Measurements from ENCODE around the gene CLSTN3. TPM values are rescaled to one million over a fixed set of nuclear protein-coding genes. Genes with fewer than 3 reads are reported as not detected.
"Not testable (repeated sequence)": the region's sequence is repeated elsewhere in the genome, so short reads cannot be mapped to it uniquely, and the experiment has no call there.

Gene CLSTN3
- total RNA-seq, 1 donor from 2014 or later: 57.5 TPM

DNA sequence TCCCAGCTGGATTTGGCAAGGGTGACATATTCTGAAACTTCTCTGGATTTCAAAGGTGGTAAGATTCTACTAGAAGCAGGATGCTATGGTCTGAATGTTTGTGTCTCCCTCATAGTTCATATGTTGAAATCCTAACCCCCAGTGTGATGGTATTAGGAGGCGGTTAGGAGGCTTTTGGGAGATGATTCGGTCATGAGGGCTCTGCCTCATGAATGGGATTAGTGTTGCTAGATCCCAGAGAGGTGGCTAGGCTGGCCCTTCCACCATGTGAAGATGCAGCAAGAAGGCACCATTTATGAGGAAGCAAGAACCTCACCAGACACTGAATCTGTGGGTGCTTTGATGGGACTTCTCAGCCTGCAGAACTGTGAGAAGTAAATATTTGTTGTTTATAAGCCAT is 48.3 kb downstream of the CLSTN3 start:
- no peak for DNase-seq (ENCODE audit: low read depth)

GRCh38 chr12:7180685-7181084 is 50.5 kb downstream of the CLSTN3 start:
- TF ChIP-seq, protein P1, sequence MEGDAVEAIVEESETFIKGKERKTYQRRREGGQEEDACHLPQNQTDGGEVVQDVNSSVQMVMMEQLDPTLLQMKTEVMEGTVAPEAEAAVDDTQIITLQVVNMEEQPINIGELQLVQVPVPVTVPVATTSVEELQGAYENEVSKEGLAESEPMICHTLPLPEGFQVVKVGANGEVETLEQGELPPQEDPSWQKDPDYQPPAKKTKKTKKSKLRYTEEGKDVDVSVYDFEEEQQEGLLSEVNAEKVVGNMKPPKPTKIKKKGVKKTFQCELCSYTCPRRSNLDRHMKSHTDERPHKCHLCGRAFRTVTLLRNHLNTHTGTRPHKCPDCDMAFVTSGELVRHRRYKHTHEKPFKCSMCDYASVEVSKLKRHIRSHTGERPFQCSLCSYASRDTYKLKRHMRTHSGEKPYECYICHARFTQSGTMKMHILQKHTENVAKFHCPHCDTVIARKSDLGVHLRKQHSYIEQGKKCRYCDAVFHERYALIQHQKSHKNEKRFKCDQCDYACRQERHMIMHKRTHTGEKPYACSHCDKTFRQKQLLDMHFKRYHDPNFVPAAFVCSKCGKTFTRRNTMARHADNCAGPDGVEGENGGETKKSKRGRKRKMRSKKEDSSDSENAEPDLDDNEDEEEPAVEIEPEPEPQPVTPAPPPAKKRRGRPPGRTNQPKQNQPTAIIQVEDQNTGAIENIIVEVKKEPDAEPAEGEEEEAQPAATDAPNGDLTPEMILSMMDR (conservative IDR thresholded peaks at IDR 0.05; ENCODE audit: low read depth, low read length): no peak
- no peak for DNase-seq (ENCODE audit: low read depth)
- no peak overlapping the region for H3K4me3 ChIP-seq (ENCODE audit: low read depth, low read length)

More for the DNA sequence above, 48.3 kb downstream of the CLSTN3 start:
- TF ChIP-seq, protein P1 (conservative IDR thresholded peaks at IDR 0.05; ENCODE audit: low read depth, low read length): no peak
- H3K4me3 ChIP-seq (ENCODE audit: low read depth, low read length): no peak overlapping the region

DNA sequence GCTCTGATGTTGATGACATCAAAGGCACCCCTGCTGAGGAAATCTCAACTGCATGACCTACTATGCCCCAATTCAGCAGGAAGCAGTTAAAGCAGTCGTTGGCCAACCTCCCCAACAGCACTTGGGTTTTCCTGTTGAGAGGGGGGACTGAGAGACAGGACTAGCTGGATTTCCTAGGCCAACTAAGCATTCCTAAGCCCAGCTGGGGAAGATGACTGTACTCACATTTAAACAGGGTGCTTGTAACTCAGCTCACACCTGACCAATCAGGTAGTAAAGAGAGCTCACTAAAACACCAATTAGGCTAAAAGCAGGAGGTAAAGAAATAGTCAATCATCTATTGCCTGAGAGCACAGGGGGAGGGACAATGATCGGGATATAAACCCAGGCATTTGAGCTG is 55.9 kb downstream of the CLSTN3 start:
- not testable (repeated sequence) for DNase-seq (ENCODE audit: low read depth); H3K4me3 ChIP-seq (ENCODE audit: low read depth, low read length)

DNA sequence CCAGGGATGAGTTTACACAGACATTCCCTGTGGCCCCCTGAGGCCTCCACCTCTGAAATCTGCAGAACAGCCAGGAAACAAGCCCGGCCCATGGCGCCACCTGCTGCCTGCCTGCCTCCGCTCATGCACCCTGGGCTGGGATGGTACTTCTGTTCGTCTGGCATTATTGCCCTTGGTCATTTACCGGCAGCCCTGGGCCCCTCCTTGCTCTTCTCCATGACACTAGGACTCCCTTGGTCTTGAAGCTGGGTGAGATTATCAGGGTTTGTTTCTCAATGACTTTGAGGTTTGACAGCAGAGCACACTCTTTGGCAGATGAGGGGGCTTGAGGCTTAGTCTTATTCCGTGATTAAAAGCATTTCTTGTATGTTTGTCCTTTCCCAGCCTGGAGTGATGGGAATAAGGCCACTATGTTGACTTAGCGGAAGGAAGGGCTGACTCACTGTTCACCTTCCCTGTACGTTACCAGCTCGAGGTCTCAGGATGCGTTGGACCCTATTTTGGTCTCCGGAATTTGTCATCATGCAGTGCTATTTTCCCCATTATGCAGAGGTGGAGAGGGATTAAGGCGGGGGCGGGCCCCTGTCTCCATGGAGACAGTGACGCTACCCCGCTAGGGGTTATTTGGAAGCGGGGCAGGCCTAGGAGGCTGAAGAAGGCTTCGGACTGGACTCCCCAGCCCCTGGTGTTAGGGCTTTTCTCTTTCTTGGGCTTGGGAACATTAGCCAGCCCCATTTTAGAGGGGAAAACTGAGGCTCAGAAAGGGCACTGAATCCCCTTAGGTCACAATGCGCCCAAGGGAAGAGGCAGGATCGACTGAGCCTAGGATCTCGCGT is 58.6 kb downstream of the CLSTN3 start:
- peak overlapping the region; percentile 82 for H3K4me3 ChIP-seq (ENCODE audit: low read depth, low read length)
- TF ChIP-seq, protein P1 (conservative IDR thresholded peaks at IDR 0.05; ENCODE audit: low read depth, low read length): peak; percentile 91
- DNase-seq (ENCODE audit: low read depth): peak; percentile 37

DNA sequence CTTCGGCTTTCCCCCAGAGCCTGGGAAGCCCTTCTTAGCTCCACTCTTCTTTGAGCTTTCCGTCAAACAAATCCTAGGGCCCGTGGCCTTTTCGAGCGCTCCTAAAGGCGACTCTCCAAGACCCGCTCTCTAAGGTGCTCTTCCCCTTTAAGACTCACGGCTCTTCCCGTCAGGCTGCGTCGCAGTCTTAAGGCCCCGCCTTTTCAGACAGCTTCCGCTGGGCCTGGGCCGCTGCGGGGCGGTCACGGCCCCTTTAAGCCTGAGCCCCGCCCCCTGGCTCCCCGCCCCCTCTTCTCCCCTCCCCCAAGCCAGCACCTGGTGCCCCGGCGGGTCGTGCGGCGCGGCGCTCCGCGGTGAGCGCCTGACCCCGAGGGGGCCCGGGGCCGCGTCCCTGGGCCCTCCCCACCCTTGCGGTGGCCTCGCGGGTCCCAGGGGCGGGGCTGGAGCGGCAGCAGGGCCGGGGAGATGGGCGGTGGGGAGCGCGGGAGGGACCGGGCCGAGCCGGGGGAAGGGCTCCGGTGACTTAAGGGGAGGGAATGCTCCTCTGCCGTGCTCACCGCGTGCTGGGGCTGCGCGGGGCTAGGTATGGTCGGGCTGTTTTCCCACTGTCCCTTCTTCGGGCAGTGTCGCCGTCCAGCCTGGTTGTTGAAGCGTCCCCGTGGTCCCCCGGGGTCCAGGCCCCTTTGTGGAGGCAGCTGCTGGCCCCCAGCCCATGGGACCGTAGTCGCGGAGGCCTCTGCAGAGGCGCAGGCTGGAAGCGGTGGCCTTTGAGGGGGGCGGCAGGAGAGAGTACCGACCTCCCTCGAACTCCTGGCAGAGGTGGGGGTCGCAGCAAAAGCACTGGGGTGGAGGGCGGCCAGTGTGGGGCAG is 59.5 kb downstream of the CLSTN3 start, which contains the start of gene PEX5:
Gene PEX5, plus strand, starts transcription at position 289 of the 870 bp plus-strand sequence. CDS start 692 bp downstream, outside the sequence.
- TF ChIP-seq, protein P1 (conservative IDR thresholded peaks at IDR 0.05; ENCODE audit: low read depth, low read length): no peak
- DNase-seq (ENCODE audit: low read depth): peak; percentile 51
- peak within 1 kb of the TSS; percentile 82 for H3K4me3 ChIP-seq (ENCODE audit: low read depth, low read length)

DNA sequence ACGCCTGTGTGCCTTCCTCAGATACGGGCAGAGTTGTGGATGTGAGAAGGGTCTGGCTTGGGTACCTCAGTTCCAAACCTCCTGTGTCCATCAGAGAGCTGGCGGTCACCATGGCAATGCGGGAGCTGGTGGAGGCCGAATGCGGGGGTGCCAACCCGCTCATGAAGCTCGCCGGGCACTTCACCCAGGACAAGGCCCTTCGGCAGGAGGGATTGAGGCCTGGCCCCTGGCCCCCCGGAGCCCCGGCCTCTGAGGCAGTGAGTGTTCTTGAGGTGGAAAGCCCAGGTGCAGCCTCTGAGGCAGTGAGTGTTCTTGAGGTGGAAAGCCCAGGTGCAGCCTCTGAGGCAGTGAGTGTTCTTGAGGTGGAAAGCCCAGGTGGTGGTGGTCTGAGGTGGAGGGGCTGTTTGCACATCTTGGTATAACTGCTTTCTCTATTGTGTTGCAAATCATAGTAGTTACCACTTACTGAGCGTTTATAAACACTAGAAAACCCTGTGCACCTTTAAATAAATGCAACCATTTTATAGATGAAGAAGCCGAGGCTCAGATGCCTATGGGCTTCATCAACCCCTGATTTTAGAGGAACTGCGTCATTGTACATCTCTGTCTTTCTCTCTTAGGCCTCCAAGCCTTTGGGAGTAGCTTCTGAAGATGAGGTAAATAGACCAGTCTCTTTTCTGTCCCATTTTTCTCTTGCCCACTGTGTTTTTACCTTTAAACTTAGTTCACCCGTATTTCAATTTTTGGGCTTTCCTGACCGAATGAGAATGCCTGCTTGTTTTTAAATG is 60.3 kb downstream of the CLSTN3 start:
- DNase-seq (ENCODE audit: low read depth): no peak
- TF ChIP-seq, protein P1 (conservative IDR thresholded peaks at IDR 0.05; ENCODE audit: low read depth, low read length): no peak
- peak overlapping the region; percentile 82 for H3K4me3 ChIP-seq (ENCODE audit: low read depth, low read length)
